Effector memory CD4-positive, alpha-beta T cell (primary cell): ENCODE measurements around the gene GHSR.

ENCODE experiments used
- DNase-seq, 3 donors: peaks; one replicate each; pipeline ENCODE4 v3.0.0-alpha.2; 2020
- H3K27ac ChIP-seq: 2 replicates; pipeline ENCODE4 v1.7.0; 2013; ENCODE audit warnings: mild to moderate bottlenecking, low read length, moderate library complexity; ENCODE audit not compliant: insufficient read depth, poor library complexity, severe bottlenecking
- H3K27me3 ChIP-seq: replicated peaks from 2 replicates; pipeline ENCODE4 v1.7.0; 2013; ENCODE audit warnings: mild to moderate bottlenecking, low read length; ENCODE audit not compliant: insufficient read depth, control insufficient read depth, poor library complexity, severe bottlenecking
- H3K36me3 ChIP-seq: 2 replicates; pipeline ENCODE4 v1.7.0; 2013; ENCODE audit warnings: mild to moderate bottlenecking, low read length, moderate library complexity; ENCODE audit not compliant: control insufficient read depth, insufficient read depth
- H3K4me1 ChIP-seq: 2 replicates; pipeline ENCODE4 v1.7.0; 2013; ENCODE audit warnings: low read length, mild to moderate bottlenecking; ENCODE audit not compliant: control insufficient read depth, insufficient read depth, poor library complexity, severe bottlenecking
- H3K4me3 ChIP-seq: 2 replicates; pipeline ENCODE4 v1.7.0; 2013; ENCODE audit warnings: low read length, low read depth, mild to moderate bottlenecking; ENCODE audit not compliant: insufficient read depth, poor library complexity, severe bottlenecking
- H3K9me3 ChIP-seq: 2 replicates; pipeline ENCODE4 v1.7.0; 2013; ENCODE audit warnings: mild to moderate bottlenecking, low read length, moderate library complexity; ENCODE audit not compliant: control insufficient read depth

Gene GHSR

GRCh38 chr3:172438186-172438585, 10.1 kb downstream of the GHSR start:
- no peak for DNase-seq
- no peaks in the 10 kb centered on the region for H3K36me3 ChIP-seq
- H3K4me3 ChIP-seq: no peak overlapping the region
- no peaks in the 10 kb centered on the region for H3K9me3 ChIP-seq
- H3K27ac ChIP-seq: no peak overlapping the region
- H3K27me3 ChIP-seq: no peaks in the 10 kb centered on the region
- no peaks in the 10 kb centered on the region for H3K4me1 ChIP-seq

GRCh38 chr3:172437713-172438112, 10.5 kb downstream of the GHSR start:
- Histone ChIP-seq H3K4me1 (no peaks in the 10 kb centered on the region), H3K36me3 (no peaks in the 10 kb centered on the region), H3K9me3 (no peaks in the 10 kb centered on the region), H3K4me3 (no peak overlapping the region), H3K27ac (no peak overlapping the region), H3K27me3 (no peaks in the 10 kb centered on the region)
- DNase-seq: no peak

GRCh38 chr3:172415323-172415722, 32.9 kb downstream of the GHSR start:
- Histone ChIP-seq H3K4me1 (no peaks in the 10 kb centered on the region), H3K27me3 (no peaks in the 10 kb centered on the region), H3K36me3 (no peaks in the 10 kb centered on the region), H3K4me3 (no peak overlapping the region), H3K27ac (no peak overlapping the region), H3K9me3 (no peaks in the 10 kb centered on the region)
- DNase-seq: no peak

GRCh38 chr3:172411478-172411947, 36.7 kb downstream of the GHSR start:
- no peak overlapping the region for H3K4me3 ChIP-seq
- H3K27ac ChIP-seq: no peak overlapping the region
- H3K9me3 ChIP-seq: no peaks in the 10 kb centered on the region
- no peaks in the 10 kb centered on the region for H3K27me3 ChIP-seq
- DNase-seq: no peak
- no peaks in the 10 kb centered on the region for H3K4me1 ChIP-seq
- no peaks in the 10 kb centered on the region for H3K36me3 ChIP-seq

DNA sequence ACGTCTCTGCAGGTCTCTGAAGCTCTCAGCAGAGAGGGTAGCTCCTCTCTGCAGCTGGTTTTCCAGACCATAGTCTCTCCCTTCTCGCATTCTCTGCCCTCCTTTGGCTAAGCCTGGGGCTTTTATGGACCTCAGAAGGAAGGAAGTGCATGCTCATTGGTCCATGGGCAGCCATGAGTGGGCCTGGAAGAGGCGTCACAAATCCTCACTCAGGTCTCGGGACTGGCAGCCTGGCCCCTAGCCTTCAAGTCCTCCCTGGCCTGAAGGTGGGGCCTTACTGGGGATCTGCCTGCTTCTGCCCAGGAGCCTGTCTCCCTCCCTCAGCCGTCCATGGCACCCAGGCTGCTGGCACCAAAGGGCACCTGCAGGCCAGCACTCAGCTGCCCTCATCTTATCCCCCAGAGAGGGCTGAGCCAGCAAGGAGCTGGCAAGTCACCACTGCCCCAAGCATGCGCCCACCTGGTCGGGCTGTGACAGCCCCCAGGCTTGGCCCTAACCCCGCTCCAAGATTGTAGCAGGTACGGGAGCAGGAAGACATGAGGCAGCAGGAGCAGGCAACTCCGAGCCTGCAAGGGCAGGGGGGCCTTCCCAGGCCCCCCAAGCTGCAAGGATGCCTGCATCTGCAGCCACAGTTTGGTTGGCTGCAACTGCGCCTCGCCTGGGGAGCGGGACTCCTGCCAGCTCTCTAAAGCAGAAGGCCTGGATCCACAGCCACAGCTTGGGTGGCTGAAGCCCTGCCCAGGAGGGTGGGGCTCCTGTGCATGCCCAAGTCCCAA, 37.4 kb downstream of the GHSR start:
- Histone ChIP-seq H3K4me1 (no peaks in the 10 kb centered on the region), H3K4me3 (no peak overlapping the region), H3K27ac (no peak overlapping the region), H3K9me3 (no peaks in the 10 kb centered on the region), H3K27me3 (no peaks in the 10 kb centered on the region), H3K36me3 (no peaks in the 10 kb centered on the region)
- DNase-seq: no peak

DNA sequence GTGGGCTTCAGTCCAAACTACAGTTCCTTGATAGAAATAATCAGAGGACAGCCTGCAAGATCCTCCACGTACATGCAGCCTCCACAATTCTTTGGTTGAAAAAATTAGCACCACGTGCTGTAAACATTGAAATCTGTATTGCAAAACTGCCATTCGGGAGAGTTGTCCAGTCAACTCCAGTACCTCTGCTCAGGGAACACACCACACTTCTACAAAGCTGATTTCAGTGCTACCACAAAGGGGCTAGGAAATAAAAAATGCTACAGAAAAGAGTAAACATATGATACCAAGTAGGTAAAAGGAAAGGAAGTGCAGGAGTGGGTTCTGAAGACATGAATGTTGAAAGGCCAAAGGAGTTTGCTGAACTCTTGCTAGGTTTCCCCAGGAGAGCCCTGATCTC, 40.4 kb downstream of the GHSR start:
- no peaks in the 10 kb centered on the region for H3K4me1 ChIP-seq
- H3K36me3 ChIP-seq: no peaks in the 10 kb centered on the region
- no peak overlapping the region for H3K27ac ChIP-seq
- H3K9me3 ChIP-seq: no peaks in the 10 kb centered on the region
- no peaks in the 10 kb centered on the region for H3K27me3 ChIP-seq
- no peak for DNase-seq
- no peak overlapping the region for H3K4me3 ChIP-seq

DNA sequence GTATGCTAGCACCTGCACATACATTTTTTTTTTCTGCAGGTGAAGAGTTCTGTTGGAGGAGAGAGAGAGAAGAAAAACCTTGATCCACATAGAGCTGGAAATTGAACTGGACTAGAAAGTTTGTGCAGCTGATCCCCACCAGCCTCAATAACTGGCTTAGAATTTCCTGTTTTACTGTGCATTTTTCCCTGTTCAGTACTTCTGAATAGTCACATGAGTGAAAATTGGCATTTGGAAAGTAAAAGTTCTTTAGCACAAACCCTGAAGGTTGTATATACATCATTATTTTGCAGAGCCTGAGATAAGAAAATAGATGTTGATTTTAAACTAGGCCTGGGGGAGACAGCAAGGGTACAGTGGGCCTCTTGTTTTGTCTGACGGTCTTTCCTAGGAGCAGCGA, 42.3 kb downstream of the GHSR start:
- Histone ChIP-seq H3K27me3 (no peaks in the 10 kb centered on the region), H3K9me3 (no peaks in the 10 kb centered on the region), H3K27ac (no peak overlapping the region), H3K4me3 (no peak overlapping the region), H3K36me3 (no peaks in the 10 kb centered on the region), H3K4me1 (no peaks in the 10 kb centered on the region)
- no peak for DNase-seq

GRCh38 chr3:172404237-172404962, 43.9 kb downstream of the GHSR start:
- Histone ChIP-seq H3K27me3 (no peaks in the 10 kb centered on the region), H3K27ac (no peak overlapping the region), H3K4me3 (no peak overlapping the region), H3K4me1 (no peaks in the 10 kb centered on the region), H3K36me3 (no peaks in the 10 kb centered on the region), H3K9me3 (no peaks in the 10 kb centered on the region)
- DNase-seq: no peak

DNA sequence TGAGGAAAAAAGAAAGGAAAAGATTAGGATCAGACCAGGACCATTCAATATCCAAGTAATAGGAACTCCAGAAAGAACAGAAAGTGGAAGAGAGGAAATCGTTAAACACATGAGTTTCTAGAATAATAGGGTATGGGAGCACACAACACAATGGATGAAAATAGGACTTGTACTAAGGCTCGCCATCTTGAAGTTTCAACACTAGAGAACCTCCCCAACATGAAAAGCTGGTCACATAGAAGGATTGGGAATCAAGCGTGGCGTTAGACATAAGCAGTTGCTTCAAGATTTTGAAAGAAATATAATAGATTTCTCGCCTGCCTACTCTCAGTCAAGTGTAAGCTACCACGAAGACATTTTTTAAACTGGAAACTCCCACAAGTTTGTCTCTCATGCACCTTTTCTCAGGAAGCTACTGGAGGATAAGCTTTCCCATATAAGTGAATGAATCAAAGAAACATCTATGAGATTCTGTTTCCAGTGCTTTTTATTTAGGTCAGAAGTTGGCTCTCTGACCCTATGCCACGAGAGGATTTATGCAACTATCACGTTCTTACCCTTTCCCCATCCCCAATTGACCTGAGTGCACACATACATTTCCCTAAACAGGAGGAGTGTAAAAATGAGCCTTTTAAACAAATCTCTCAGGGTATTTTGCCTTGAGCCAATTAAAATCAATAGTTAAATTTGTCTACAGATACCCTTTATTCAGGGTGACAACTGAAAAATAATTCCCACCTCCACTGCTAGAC, 45.2 kb downstream of the GHSR start:
- DNase-seq: no peak
- H3K36me3 ChIP-seq: no peaks in the 10 kb centered on the region
- H3K27me3 ChIP-seq: no peaks in the 10 kb centered on the region
- no peak overlapping the region for H3K4me3 ChIP-seq
- no peaks in the 10 kb centered on the region for H3K9me3 ChIP-seq
- H3K4me1 ChIP-seq: no peaks in the 10 kb centered on the region
- H3K27ac ChIP-seq: no peak overlapping the region

DNA sequence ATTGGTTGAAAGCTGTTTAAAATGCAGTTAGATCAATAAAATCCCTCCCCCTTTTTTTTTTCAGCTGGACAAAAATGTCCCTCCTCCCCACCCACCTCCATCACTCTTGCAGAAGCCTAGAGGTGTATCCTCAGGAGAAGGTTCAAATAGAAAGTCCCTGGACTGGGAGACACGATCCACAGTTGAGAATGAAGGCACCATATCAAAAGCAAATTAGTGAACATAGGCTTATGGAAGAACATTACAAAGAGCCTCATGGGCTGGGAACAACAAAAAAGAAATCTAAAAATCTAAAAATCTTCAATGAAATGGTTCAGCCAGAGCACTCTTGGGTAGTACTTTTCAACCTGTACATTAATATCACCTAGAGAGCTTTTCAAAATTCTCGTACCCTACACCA, 46.2 kb downstream of the GHSR start:
- no peaks in the 10 kb centered on the region for H3K4me1 ChIP-seq
- DNase-seq: no peak
- no peak overlapping the region for H3K27ac ChIP-seq
- H3K27me3 ChIP-seq: no peaks in the 10 kb centered on the region
- no peak overlapping the region for H3K4me3 ChIP-seq
- no peaks in the 10 kb centered on the region for H3K9me3 ChIP-seq
- H3K36me3 ChIP-seq: no peaks in the 10 kb centered on the region
